IMR-90 (cell line): ENCODE data around the gene NYAP1. TPM values are rescaled to one million over a fixed set of nuclear protein-coding genes. Genes with fewer than 3 reads are reported as not detected.
A peak's percentile ranks its signal among the peaks of the same experiment; 100 is the strongest.

Experiments used
- ATAC-seq: fragments of 200-7000 bp; cut with Tn5 transposase; 2 replicates; pipeline ENCODE4 v1.9.1; 2020; ENCODE audit warnings: low read depth, mild to moderate bottlenecking, moderate library complexity
- BruUV-seq: library from RNA; stranded (reverse); fragments of 400-500 nt; replicated peaks from 2 replicates; lab custom pipeline; 2021; lab: Mats Ljungman, UMichigan
- CTCF ChIA-PET: fragments of 300-600 bp; formaldehyde crosslinking; extraction: SDS; loops from one replicate; lab custom pipeline; 2021; ENCODE audit warnings: antibody characterized with exemption; lab: Yijun Ruan, JAX
- POLR2A ChIA-PET: fragments of 300-600 bp; sonication (Branson Sonifier 250); formaldehyde crosslinking; loops from one replicate; lab custom pipeline; 2022; ENCODE audit warnings: antibody characterized with exemption; ENCODE audit not compliant: unreplicated experiment; lab: Charles Lee
- DNase-seq: peaks from one replicate; pipeline ENCODE4 v3.0.0; 2013
- H2AFZ ChIP-seq: replicated peaks from 2 replicates; pipeline ENCODE3; 2013; ENCODE audit warnings: low read length, mild to moderate bottlenecking; ENCODE audit not compliant: poor library complexity
- H2AK5ac ChIP-seq: 2 replicates; pipeline ENCODE4 v1.6.1; 2013; ENCODE audit warnings: low read depth, low read length, inconsistent platforms
- H2AK9ac ChIP-seq: replicated peaks from 2 replicates; pipeline ENCODE3; 2013; ENCODE audit warnings: mild to moderate bottlenecking, low read depth, low read length, moderate library complexity; ENCODE audit not compliant: poor library complexity
- H2BK120ac ChIP-seq: 2 replicates; pipeline ENCODE4 v1.6.1; 2013; ENCODE audit warnings: low read depth, low read length, inconsistent platforms
- H2BK15ac ChIP-seq: 3 replicates; pipeline ENCODE4 v1.6.1; 2013; ENCODE audit warnings: low read depth, low read length, inconsistent platforms
- H2BK20ac ChIP-seq: 2 replicates; pipeline ENCODE4 v1.6.1; 2013; ENCODE audit warnings: low read depth, mild to moderate bottlenecking, inconsistent platforms, low read length, moderate library complexity
- H2BK5ac ChIP-seq: 2 replicates; pipeline ENCODE4 v1.6.1; 2013; ENCODE audit warnings: mild to moderate bottlenecking, low read depth, low read length, inconsistent platforms; ENCODE audit not compliant: poor library complexity, severe bottlenecking
- H3K14ac ChIP-seq: replicated peaks from 2 replicates; pipeline ENCODE4 v1.6.1; 2013; ENCODE audit warnings: low read depth, low read length, inconsistent platforms
- H3K18ac ChIP-seq: 2 replicates; pipeline ENCODE4 v1.6.1; 2013; ENCODE audit warnings: low read depth, low read length, control low read depth
- H3K23ac ChIP-seq: 2 replicates; pipeline ENCODE4 v1.6.1; 2013; ENCODE audit warnings: low read depth, low read length, inconsistent platforms
- H3K27ac ChIP-seq: 2 replicates; pipeline ENCODE4 v1.5.1; 2013; ENCODE audit warnings: mild to moderate bottlenecking, control low read depth, low read length; ENCODE audit not compliant: insufficient read depth
- H3K27me3 ChIP-seq: 2 replicates; pipeline ENCODE4 v1.6.1; 2013; ENCODE audit warnings: low read length; ENCODE audit not compliant: control insufficient read depth, insufficient read depth
- H3K36me3 ChIP-seq: 2 replicates; pipeline ENCODE4 v1.6.1; 2013; ENCODE audit warnings: low read length, mixed read lengths; ENCODE audit not compliant: control insufficient read depth, insufficient read depth
- H3K4ac ChIP-seq: 2 replicates; pipeline ENCODE4 v1.6.1; 2013; ENCODE audit warnings: low read depth, low read length, inconsistent platforms
- H3K4me1 ChIP-seq: 2 replicates; pipeline ENCODE4 v1.6.1; 2013; ENCODE audit warnings: low read length, mixed read lengths; ENCODE audit not compliant: control insufficient read depth, insufficient read depth
- H3K4me2 ChIP-seq: 2 replicates; pipeline ENCODE4 v1.6.1; 2013; ENCODE audit warnings: low read depth, mild to moderate bottlenecking, control low read depth, low read length, moderate library complexity
- H3K4me3 ChIP-seq: 2 replicates; pipeline ENCODE4 v1.5.1; 2013; ENCODE audit warnings: low read depth, mild to moderate bottlenecking, control low read depth, low read length, moderate library complexity; ENCODE audit not compliant: insufficient read depth
- H3K56ac ChIP-seq: 2 replicates; pipeline ENCODE4 v1.6.1; 2013; ENCODE audit warnings: low read length, inconsistent platforms; ENCODE audit not compliant: insufficient read depth; ENCODE audit errors: extremely low read depth
- H3K79me1 ChIP-seq, 2 experiments: 2 replicates each; pipeline ENCODE4 v1.6.1; 2013; ENCODE audit warnings: low read length in 2 of 2, inconsistent platforms in 1 of 2, low read depth in 1 of 2
- H3K9ac ChIP-seq: 2 replicates; pipeline ENCODE4 v1.6.1; 2013; ENCODE audit warnings: low read depth, low read length, control low read depth
- H3K9me1 ChIP-seq: 2 replicates; pipeline ENCODE4 v1.6.1; 2013; ENCODE audit warnings: low read length, inconsistent platforms; ENCODE audit not compliant: insufficient read depth
- H3K9me3 ChIP-seq: 2 replicates; pipeline ENCODE4 v1.6.1; 2013; ENCODE audit warnings: low read length; ENCODE audit not compliant: control insufficient read depth, insufficient read depth
- H4K20me1 ChIP-seq: 2 replicates; pipeline ENCODE4 v1.6.1; 2013; ENCODE audit warnings: low read length, inconsistent platforms; ENCODE audit not compliant: insufficient read depth
- H4K5ac ChIP-seq: 2 replicates; pipeline ENCODE4 v1.6.1; 2013; ENCODE audit warnings: mild to moderate bottlenecking, low read depth, low read length, control low read depth
- H4K8ac ChIP-seq, 2 experiments: 2 replicates each; pipeline ENCODE4 v1.6.1; 2013; ENCODE audit warnings: low read depth in 2 of 2, low read length in 2 of 2, control low read depth in 1 of 2, inconsistent platforms in 1 of 2
- H4K91ac ChIP-seq: 2 replicates; pipeline ENCODE4 v1.6.1; 2013; ENCODE audit warnings: low read depth, low read length, inconsistent platforms; ENCODE audit not compliant: insufficient read depth
- CEBPB ChIP-seq: IDR thresholded peaks from 2 replicates; pipeline ENCODE4 v1.6.1; 2012; ENCODE audit warnings: low read depth, low read length, improper control_type of control experiment
- NFE2L2 ChIP-seq: fragments of 150-350 bp; IDR thresholded peaks from 2 replicates; pipeline ENCODE4 v1.6.1; 2016; ENCODE audit warnings: low read depth, mild to moderate bottlenecking, low read length
- RFX5 ChIP-seq: IDR thresholded peaks from 2 replicates; pipeline ENCODE4 v1.8.0; 2012; ENCODE audit warnings: low read depth, mild to moderate bottlenecking, low read length, moderate library complexity
- WGBS, 2 experiments: methylation state at CpG; one replicate each; pipeline versions ENCODE4 v1.1.5 to v1.1.7; 2013; ENCODE audit warnings: missing lambda C conversion rate in 2 of 2; ENCODE audit not compliant: insufficient read length in 1 of 2; ENCODE audit errors: extremely low coverage in 2 of 2; 5-methylcytosine and 5-hydroxymethylcytosine counted together
- dilution Hi-C: fragments of 300-500 bp; cut with HindIII; formaldehyde crosslinking; loops from one replicate; pipeline ENCODE4 v1.14.3; 2018; ENCODE audit warnings: low sequenced_read_pairs; ENCODE audit not compliant: unreplicated experiment
- in situ Hi-C: fragments of 300-500 bp; cut with MboI; formaldehyde crosslinking; loops from 3 replicates; pipeline ENCODE4 v1.14.3; 2019; ENCODE audit warnings: low sequenced_read_pairs, inconsistent platforms, mixed read lengths
- intact Hi-C: fragments of 100-400 bp; cut with micrococcal nuclease; formaldehyde crosslinking; loops from 2 replicates; pipeline ENCODE4 v1.10.0; 2022
- polyA plus RNA-seq, 3 experiments: library from polyadenylated mRNA; depleted of rRNA; stranded (reverse); fragments of >200 nt; gene quantifications; 2 replicates each; pipeline ENCODE4 v1.2.3, GENCODE V29; 2012; ENCODE audit warnings: low replicate concordance in 1 of 3
- total RNA-seq: library from RNA; depleted of rRNA; stranded (reverse); fragments of >200 nt; gene quantifications from 2 replicates; pipeline ENCODE4 v1.2.3, GENCODE V29; 2012

NYAP1 gene
- total and polyA plus RNA-seq, 2 of the 4 experiments (the other 2 are of a cell fraction) = 0.18 to 1.3 TPM

- Histone ChIP-seq H3K4me2 (no peak overlapping the region), H3K9me3 (no peaks in the 10 kb centered on the region), H3K36me3 (no peaks in the 10 kb centered on the region), H3K9ac (no peak overlapping the region), H2AK9ac (peak overlapping the region; percentile 52), H3K18ac (no peak overlapping the region), H2BK120ac (no peak overlapping the region), H3K4me1 (peaks cover 20% of the 10 kb centered on the region), H4K91ac (no peak overlapping the region), H2AFZ (peak overlapping the region; percentile 34), H2AK5ac (no peak overlapping the region), H4K8ac (no peak overlapping the region), H3K14ac (no peak overlapping the region), H3K4me3 (no peak overlapping the region), H3K23ac (no peak overlapping the region), H3K79me1 (no peaks in the 10 kb centered on the region), H3K56ac (no peak overlapping the region), H4K20me1 (no peaks in the 10 kb centered on the region), H2BK15ac (no peak overlapping the region), H3K27me3 (no peaks in the 10 kb centered on the region), H2BK20ac (no peak overlapping the region), H3K9me1 (peaks cover 19% of the 10 kb centered on the region), H2BK5ac (no peak overlapping the region), H4K5ac (no peak overlapping the region), H3K4ac (no peak overlapping the region), H3K27ac (no peak overlapping the region)
- DNase-seq (no peak), ATAC-seq (no peak)
- no TSS peak for BruUV-seq
- ChIA-PET CTCF (interaction anchor here (1.3 kb wide), 1 partner anchor 10 kb away, joined by 3 read pairs; no protein-coding TSS in a partner anchor), POLR2A (interaction anchor here (0.7 kb wide), 1 partner anchor 12 kb away, joined by 5 read pairs; no protein-coding TSS in a partner anchor)
- TF ChIP-seq NFE2L2 (no peak), CEBPB (peak; percentile 59), RFX5 (no peak)
- intact Hi-C loops (no loop called here), dilution Hi-C loops (no loop called here), in situ Hi-C loops (loop anchor here (25.0 kb wide), 1 partner anchor 663 kb away; no protein-coding TSS in a partner anchor)
- 92% methylated on average over 2 of the region's 13 CpGs; no CpG with 5 or more reads in 1 of the 2 experiments for WGBS, 2 experiments
Observed at GRCh38 chr7:100449190-100449795, 34.4 kb upstream of the NYAP1 start.
